Upper lobe of left lung (tissue), 6 donors: ENCODE measurements around the gene TRIM27. TPM values are rescaled to one million over a fixed set of nuclear protein-coding genes. Genes with fewer than 3 reads are reported as not detected.
"Not testable (repeated sequence)": the region's sequence is repeated elsewhere in the genome, so short reads cannot be mapped to it uniquely, and the experiment has no call there.

Experiments
- ATAC-seq, 2 donors: fragments of 200-7000 bp; cut with Tn5 transposase; one replicate each; pipeline ENCODE4 v1.9.1; 2022; ENCODE audit warnings: mild to moderate bottlenecking in 2 of 2, moderate library complexity in 2 of 2; ENCODE audit not compliant: low FRiP score in 2 of 2
- DNase-seq, 2 donors: peaks; one replicate each; pipeline ENCODE4 v3.0.0-alpha.2; 2019 to 2020
- H3K27ac ChIP-seq, 4 donors: fragments of 200-600 bp; sonication (generic); one replicate each; pipeline ENCODE4 v1.5.1; 2016 to 2019
- H3K27me3 ChIP-seq, 4 donors: fragments of 200-600 bp; sonication (generic); one replicate each; pipeline ENCODE4 v1.5.1; 2017 to 2019
- H3K36me3 ChIP-seq, 4 donors: fragments of 200-600 bp; sonication (generic); one replicate each; pipeline ENCODE4 v1.5.1; 2016 to 2019
- H3K4me1 ChIP-seq, 4 donors: fragments of 200-600 bp; sonication (generic); one replicate each; pipeline ENCODE4 v1.5.1; 2018 to 2019
- H3K4me3 ChIP-seq, 4 donors: fragments of 200-600 bp; sonication (generic); one replicate each; pipeline ENCODE4 v1.5.1; 2017 to 2019; ENCODE audit warnings: mild to moderate bottlenecking in 2 of 4, moderate library complexity in 1 of 4
- H3K9me3 ChIP-seq, 4 donors: fragments of 200-600 bp; sonication (generic); one replicate each; pipeline ENCODE4 v1.5.1; 2018 to 2019
- EP300 ChIP-seq, 4 donors: sonication (generic); formaldehyde crosslinking; IDR thresholded peaks; one replicate each; pipeline ENCODE4 v1.5.1; 2017; ENCODE audit warnings: antibody characterized with exemption in 4 of 4, control low read depth in 2 of 4
- POLR2A ChIP-seq, 4 donors: fragments of 450-650 bp; IDR thresholded peaks; one replicate each; pipeline ENCODE4 v1.5.1; 2016 to 2017; ENCODE audit warnings: antibody characterized with exemption in 4 of 4, mild to moderate bottlenecking in 2 of 4
- POLR2AphosphoS5 ChIP-seq, 2 donors: sonication (generic); formaldehyde crosslinking; IDR thresholded peaks; one replicate each; pipeline ENCODE4 v1.5.1; 2017; ENCODE audit warnings: antibody characterized with exemption in 2 of 2
- WGBS, 2 donors: methylation state at CpG; one replicate each; pipeline ENCODE4 v1.1.5; 2017 to 2018; 5-methylcytosine and 5-hydroxymethylcytosine counted together
- total RNA-seq, 6 donors: library from RNA; depleted of rRNA in 4 of 6; stranded (reverse); fragments of >200 nt in 4 of 6; gene quantifications; one replicate each; pipeline versions ENCODE4 v1.1.0 to v1.2.1, GENCODE V29; 2016 to 2021
- TF ChIP-seq, protein P1 (sequence below), 6 experiments: fragments of 450-650 bp in 4 of 6; fragments of 200-600 bp in 2 of 6; sonication (generic) in 2 of 6; IDR thresholded peaks; one replicate each; pipeline ENCODE4 v1.5.1; 2016 to 2019; ENCODE audit warnings: antibody characterized with exemption in 6 of 6
- donor health status: DM: no; HTN: no; CAD: no; lungs with moderate emphysema.
- donor health status: DM: no; HTN: yes; CAD: no; lungs with severe emphysema.

TRIM27 gene
- total RNA-seq, 6 donors from 2014 or later: 45.8 to 90.1 (median 55.5) TPM

DNA sequence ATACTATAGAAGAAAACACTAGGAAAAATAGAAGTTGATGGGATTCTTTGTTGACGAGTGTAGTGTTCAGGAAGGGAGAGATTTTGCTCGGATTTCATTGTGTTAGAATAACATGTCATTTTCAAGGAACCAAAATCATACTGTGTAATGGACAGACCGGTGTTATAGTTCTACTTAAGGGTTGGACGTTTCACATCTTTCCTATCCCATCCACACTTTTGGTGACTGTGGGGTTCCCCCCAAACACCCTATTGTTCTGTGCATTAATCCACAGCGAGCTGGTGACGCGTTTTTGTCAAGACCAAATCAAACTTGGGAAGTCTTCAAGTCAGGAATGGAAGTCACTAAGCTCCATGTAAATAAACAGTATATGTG is 43.3 kb downstream of the TRIM27 start:
- Histone ChIP-seq H3K27me3 (no peaks in the 10 kb centered on the region), H3K4me3 (peak overlapping the region in 3 of 4 donors; percentile 29 to 55 (median 48)), H3K27ac (no peak overlapping the region), H3K36me3 (no peaks in the 10 kb centered on the region), H3K9me3 (peaks cover 0 to 7% (median 0%) of the 10 kb centered on the region in 4 donors), H3K4me1 (peaks cover 0 to 6% (median 2%) of the 10 kb centered on the region in 4 donors)
- DNase-seq: no peak
- TF ChIP-seq POLR2A (IDR thresholded peaks at IDR 0.05) (no peak), POLR2AphosphoS5 (IDR thresholded peaks at IDR 0.05) (no peak), EP300 (IDR thresholded peaks at IDR 0.05) (no peak)
- TF ChIP-seq, protein P1, sequence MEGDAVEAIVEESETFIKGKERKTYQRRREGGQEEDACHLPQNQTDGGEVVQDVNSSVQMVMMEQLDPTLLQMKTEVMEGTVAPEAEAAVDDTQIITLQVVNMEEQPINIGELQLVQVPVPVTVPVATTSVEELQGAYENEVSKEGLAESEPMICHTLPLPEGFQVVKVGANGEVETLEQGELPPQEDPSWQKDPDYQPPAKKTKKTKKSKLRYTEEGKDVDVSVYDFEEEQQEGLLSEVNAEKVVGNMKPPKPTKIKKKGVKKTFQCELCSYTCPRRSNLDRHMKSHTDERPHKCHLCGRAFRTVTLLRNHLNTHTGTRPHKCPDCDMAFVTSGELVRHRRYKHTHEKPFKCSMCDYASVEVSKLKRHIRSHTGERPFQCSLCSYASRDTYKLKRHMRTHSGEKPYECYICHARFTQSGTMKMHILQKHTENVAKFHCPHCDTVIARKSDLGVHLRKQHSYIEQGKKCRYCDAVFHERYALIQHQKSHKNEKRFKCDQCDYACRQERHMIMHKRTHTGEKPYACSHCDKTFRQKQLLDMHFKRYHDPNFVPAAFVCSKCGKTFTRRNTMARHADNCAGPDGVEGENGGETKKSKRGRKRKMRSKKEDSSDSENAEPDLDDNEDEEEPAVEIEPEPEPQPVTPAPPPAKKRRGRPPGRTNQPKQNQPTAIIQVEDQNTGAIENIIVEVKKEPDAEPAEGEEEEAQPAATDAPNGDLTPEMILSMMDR (IDR thresholded peaks at IDR 0.05): no peak
- 41% methylated on average over 7 of the region's 7 CpGs for WGBS, 2 donors
- ATAC-seq: peak in 1 of 2 donors; percentile 11

DNA sequence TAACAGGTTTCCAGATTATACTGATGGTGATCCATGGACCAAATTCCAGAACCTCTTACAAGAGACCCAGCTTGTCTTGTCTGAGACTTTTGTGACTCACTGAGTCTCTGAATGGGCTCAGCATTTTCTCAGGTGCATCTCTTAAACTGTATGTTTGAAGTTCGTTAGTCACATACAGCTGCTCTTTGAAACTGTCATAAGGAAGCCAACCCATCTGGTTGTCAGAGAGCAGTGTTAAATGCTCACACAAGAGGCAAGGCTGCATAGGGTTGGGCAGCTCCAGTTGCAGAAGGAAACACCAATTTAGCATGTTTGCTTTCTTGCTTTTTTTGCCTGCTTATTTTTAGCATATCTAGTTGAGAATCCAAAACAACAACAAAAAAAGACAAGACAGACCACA is 47.1 kb downstream of the TRIM27 start:
- Histone ChIP-seq H3K4me1 (peaks cover 0 to 4% (median 0%) of the 10 kb centered on the region in 4 donors), H3K27ac (no peak overlapping the region), H3K36me3 (no peaks in the 10 kb centered on the region), H3K9me3 (no peaks in the 10 kb centered on the region), H3K4me3 (no peak overlapping the region), H3K27me3 (no peaks in the 10 kb centered on the region)
- ATAC-seq: no peak
- TF ChIP-seq POLR2AphosphoS5 (IDR thresholded peaks at IDR 0.05) (no peak), POLR2A (IDR thresholded peaks at IDR 0.05) (no peak), EP300 (IDR thresholded peaks at IDR 0.05) (no peak)
- TF ChIP-seq, protein P1 (IDR thresholded peaks at IDR 0.05): no peak
- 70 to 71% methylated on average over 1 of the region's 1 CpG for WGBS, 2 donors
- DNase-seq: no peak

DNA sequence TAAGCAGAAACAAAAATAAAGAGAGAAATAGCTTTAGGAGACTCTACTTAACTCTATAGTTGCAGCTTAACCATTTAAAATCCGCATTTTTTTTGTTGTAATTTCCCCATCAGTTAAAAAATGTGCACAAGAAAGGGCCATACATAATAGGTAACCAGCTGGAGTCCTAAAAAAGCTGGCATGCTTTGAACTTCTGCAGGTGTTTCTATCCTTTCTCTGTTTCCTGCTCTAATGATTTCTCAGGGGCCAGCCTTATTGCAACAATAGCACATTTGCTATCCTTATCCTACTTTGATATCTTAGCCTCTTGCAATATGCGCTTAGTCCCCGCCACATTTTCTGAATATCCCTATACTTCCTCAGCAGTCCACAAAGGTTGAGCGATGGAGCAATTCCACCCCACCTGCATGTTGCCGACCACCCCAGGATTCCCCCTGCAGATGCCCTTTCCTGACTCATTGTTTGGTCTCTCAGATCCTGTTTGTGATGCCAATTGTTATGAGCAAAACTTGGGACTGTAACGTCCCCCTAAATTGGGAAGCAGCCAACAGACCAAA is 48.5 kb downstream of the TRIM27 start:
- WGBS, 2 donors: 54 to 56% methylated on average over 6 of the region's 6 CpGs
- Histone ChIP-seq H3K4me3 (no peak overlapping the region), H3K27ac (no peak overlapping the region), H3K4me1 (no peaks in the 10 kb centered on the region), H3K27me3 (no peaks in the 10 kb centered on the region), H3K36me3 (no peaks in the 10 kb centered on the region), H3K9me3 (no peaks in the 10 kb centered on the region)
- TF ChIP-seq POLR2AphosphoS5 (IDR thresholded peaks at IDR 0.05): no peak
- no peak for TF ChIP-seq POLR2A (IDR thresholded peaks at IDR 0.05)
- TF ChIP-seq EP300 (IDR thresholded peaks at IDR 0.05): no peak
- TF ChIP-seq, protein P1 (IDR thresholded peaks at IDR 0.05): no peak
- ATAC-seq: no peak
- no peak for DNase-seq

DNA sequence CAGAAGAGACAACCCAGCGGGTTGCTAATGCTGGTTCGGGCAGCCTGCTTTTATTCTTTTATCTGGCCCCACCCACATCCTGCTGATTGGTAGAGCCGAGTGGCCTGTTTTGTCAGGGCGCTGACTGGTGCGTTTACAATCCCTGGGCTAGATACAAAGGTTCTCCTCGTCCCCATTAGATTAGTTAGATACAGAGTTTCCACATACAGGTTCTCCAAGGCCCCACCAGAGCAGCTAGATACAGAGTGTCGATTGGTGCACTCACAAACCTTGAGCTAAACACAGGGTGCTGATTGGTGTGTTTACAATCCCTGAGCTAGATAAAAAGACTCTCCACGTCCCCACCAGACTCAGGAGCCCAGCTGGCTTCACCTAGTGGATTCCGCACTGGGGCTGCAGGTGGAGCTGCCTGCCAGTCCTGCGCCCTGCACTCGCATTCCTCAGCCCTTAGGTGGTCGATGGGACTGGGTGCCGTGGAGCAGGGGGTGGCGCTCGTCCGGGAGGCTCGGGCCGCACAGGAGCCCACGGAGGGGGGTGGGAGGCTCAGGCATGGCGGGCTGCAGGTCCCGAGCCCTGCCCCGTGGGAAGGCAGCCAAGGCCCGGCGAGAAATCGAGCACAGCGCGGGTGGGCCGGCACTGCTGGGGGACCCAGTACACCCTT is 51.5 kb downstream of the TRIM27 start:
- not testable (repeated sequence) for H3K9me3 ChIP-seq, ATAC-seq, H3K4me3 ChIP-seq, H3K27me3 ChIP-seq, H3K4me1 ChIP-seq, H3K27ac ChIP-seq, H3K36me3 ChIP-seq
- 72 to 90% methylated on average over 6 to 25 of the region's 28 CpGs for WGBS, 2 donors
- DNase-seq: peak in 1 of 2 donors; percentile 56

DNA sequence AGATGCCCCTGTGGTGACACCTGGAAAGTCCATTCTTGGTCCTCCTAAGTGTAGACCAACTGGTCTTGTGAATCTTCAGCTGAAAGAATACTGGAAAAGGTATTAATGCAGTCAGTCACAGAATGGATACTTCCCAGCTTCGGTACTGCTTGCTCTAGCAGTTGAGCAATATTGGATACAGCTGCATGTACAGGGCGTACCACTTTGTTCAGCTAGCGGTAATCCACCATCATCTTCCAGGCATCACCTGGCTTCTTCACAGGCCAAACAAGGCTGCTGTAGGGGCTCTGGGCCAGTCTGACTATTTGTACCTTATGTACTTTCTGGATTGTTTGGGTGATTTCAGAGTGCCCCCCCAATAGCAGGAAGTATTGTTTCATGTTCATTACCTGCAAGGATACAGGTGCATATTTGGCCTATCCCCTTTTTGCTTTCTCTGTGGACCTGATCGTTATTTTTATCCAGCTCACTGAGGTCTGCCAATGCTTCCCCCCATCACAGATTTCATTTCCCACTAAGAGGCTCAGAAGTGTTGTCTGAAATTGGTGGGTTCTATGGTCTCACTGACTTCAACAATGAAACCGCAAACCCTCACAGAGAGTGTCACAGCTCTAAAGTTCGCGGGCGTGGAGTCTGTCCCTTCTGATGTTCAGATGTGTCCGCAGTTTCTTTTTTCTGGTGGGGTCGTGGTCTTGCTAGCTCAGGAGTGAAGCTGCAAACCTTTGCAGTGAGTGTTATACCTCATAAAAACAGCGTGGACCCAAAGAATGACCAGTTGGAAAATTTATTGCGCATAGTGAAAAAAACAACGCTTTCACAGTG is 52.2 kb downstream of the TRIM27 start:
- TF ChIP-seq EP300 (IDR thresholded peaks at IDR 0.05): no peak
- TF ChIP-seq, protein P1 (IDR thresholded peaks at IDR 0.05): no peak
- TF ChIP-seq POLR2AphosphoS5 (IDR thresholded peaks at IDR 0.05): no peak
- no peak for TF ChIP-seq POLR2A (IDR thresholded peaks at IDR 0.05)
- no peak for DNase-seq
- WGBS, 2 donors: 93 to 96% methylated on average over 11 to 13 of the region's 13 CpGs
- ATAC-seq: no peak
- H3K36me3 ChIP-seq: no peaks in the 10 kb centered on the region
- H3K9me3 ChIP-seq: no peaks in the 10 kb centered on the region
- H3K4me1 ChIP-seq: peaks cover 4 to 7% (median 6%) of the 10 kb centered on the region in 4 donors
- no peak overlapping the region for H3K4me3 ChIP-seq
- H3K27ac ChIP-seq: no peak overlapping the region
- no peaks in the 10 kb centered on the region for H3K27me3 ChIP-seq
